ENCODE measurements around the gene MINDY4.

Gene MINDY4

GRCh38 chr7:30866939-30867338 is 95.7 kb downstream of the MINDY4 start:
- no peaks in the 10 kb centered on the region for H3K4me1 Mint-ChIP-seq (ENCODE audit: low read depth)

DNA sequence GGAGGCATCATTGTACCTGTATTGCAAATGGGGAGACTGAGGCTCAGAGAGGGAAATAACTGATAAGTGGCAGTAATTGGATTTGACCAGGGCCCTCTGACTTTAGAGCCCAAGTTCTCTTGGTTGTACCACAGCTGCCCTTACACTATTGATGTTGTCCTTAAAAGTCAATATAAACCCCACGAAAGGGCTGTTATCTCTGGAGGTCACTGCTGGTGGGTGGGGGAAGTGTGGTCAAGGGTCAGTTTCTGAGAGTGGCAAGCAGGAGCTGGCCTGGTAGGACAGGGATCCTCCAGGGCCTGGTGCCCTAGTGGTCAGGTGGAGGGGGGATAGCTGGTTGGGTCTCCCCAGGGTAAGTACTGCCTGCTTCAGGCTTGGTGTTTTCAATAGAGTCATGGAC is 96.3 kb downstream of the MINDY4 start:
- H3K9me3 Mint-ChIP-seq: no peaks in the 10 kb centered on the region
- H3K4me3 Mint-ChIP-seq: no peak overlapping the region
- no peaks in the 10 kb centered on the region for H3K27me3 Mint-ChIP-seq (ENCODE audit: low read depth)
- no peak overlapping the region for H3K27ac Mint-ChIP-seq
- H3K36me3 Mint-ChIP-seq (ENCODE audit: low read depth): no peaks in the 10 kb centered on the region
- no peaks in the 10 kb centered on the region for H3K4me1 Mint-ChIP-seq (ENCODE audit: low read depth)

More at GRCh38 chr7:30866939-30867338, 95.7 kb downstream of the MINDY4 start:
- Mint-ChIP-seq H3K27ac (no peak overlapping the region), H3K9me3 (no peaks in the 10 kb centered on the region), H3K4me3 (no peak overlapping the region), H3K36me3 (ENCODE audit: low read depth) (no peaks in the 10 kb centered on the region), H3K27me3 (ENCODE audit: low read depth) (no peaks in the 10 kb centered on the region)

GRCh38 chr7:30869794-30870611 is 98.8 kb downstream of the MINDY4 start:
- H3K27ac Mint-ChIP-seq: no peak overlapping the region
- H3K36me3 Mint-ChIP-seq (ENCODE audit: low read depth): no peaks in the 10 kb centered on the region
- H3K9me3 Mint-ChIP-seq: no peaks in the 10 kb centered on the region
- no peak overlapping the region for H3K4me3 Mint-ChIP-seq
- no peaks in the 10 kb centered on the region for H3K4me1 Mint-ChIP-seq (ENCODE audit: low read depth)
- H3K27me3 Mint-ChIP-seq (ENCODE audit: low read depth): no peaks in the 10 kb centered on the region

DNA sequence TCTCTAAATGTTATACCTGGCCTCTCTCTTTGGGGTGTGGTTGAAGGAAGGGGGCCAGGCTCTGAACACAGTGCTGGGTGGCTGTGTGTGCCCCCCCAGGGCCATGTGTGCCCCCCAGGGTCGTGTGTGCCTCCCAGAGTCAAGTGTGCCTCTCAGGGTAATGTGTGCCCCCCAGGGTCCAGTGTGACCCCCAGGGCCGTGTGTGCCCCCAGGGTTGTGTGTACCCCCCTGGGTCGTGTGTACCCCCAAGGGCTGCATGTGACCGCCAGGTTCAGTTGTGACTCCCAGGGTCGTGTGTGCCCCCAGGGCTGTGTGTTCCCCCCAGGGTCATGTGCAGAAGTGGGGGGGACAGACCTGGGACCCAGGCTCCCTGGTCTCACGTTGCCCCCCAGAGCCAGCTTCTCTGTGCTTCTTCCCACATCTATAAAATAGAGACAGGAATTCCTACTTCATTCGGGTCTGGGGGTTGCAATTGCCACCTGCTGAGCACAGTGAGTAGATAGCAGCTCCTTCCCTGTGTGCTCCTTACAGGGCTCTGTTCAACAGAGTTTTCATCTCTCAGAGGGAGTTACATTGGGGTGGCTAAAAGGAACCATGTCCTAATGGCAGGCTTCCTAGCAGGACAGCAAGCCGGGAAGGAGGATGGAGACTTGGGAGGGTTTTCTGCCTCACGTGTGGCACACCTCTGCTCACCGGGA is 99.8 kb downstream of the MINDY4 start:
- H3K36me3 Mint-ChIP-seq (ENCODE audit: low read depth): no peaks in the 10 kb centered on the region

DNA sequence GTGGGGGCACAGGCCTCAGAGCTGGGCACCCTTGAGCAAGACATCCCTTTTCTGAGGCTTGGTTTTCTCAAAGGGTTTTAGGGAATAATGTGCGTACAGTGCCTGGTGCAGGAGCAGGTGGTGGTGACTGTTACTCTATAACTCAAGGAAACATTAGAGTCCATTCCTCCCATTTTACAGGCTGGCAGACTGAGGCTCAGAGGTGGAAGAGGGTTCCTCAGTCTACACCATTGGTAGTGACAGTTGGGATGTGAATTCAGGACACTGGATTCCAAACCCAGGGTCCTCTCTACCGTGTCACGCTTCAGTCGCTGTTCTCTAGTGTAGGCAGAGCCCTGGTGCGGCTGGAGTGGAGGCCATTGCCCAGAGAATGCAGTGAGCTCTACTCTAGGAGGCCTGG is 100.4 kb downstream of the MINDY4 start:
- no peaks in the 10 kb centered on the region for H3K9me3 Mint-ChIP-seq
- no peak overlapping the region for H3K27ac Mint-ChIP-seq
- no peaks in the 10 kb centered on the region for H3K36me3 Mint-ChIP-seq (ENCODE audit: low read depth)
- no peaks in the 10 kb centered on the region for H3K4me1 Mint-ChIP-seq (ENCODE audit: low read depth)
- no peak overlapping the region for H3K4me3 Mint-ChIP-seq
- H3K27me3 Mint-ChIP-seq (ENCODE audit: low read depth): no peaks in the 10 kb centered on the region

More for the DNA sequence above, 99.8 kb downstream of the MINDY4 start:
- Mint-ChIP-seq H3K4me1 (ENCODE audit: low read depth) (no peaks in the 10 kb centered on the region), H3K27me3 (ENCODE audit: low read depth) (no peaks in the 10 kb centered on the region), H3K4me3 (no peak overlapping the region), H3K27ac (no peak overlapping the region), H3K9me3 (no peaks in the 10 kb centered on the region)

DNA sequence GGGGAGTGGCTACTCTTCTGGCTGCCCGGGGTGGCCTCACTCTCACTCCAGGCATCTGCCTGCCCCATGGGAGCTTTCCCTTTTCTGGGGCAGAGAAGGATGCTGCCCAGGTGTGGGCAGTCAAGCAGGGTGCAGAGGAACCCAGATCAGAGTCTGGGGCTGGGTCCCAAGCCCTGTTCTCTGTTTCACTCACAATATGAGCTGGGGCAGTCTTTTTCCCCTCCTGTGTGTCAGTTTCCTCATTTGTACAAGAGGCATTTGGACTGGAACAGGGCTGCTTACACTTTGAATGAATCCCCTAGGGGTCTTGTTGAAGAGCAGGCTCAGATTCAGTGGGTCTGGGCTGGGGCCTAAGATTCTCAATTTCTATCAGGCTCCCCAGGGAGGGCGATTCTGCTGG is 102.0 kb downstream of the MINDY4 start:
- Mint-ChIP-seq H3K36me3 (ENCODE audit: low read depth) (no peaks in the 10 kb centered on the region), H3K9me3 (no peaks in the 10 kb centered on the region), H3K4me1 (ENCODE audit: low read depth) (no peaks in the 10 kb centered on the region), H3K27ac (no peak overlapping the region), H3K27me3 (ENCODE audit: low read depth) (no peaks in the 10 kb centered on the region), H3K4me3 (no peak overlapping the region)

GRCh38 chr7:30873656-30874055 is 102.4 kb downstream of the MINDY4 start:
- Mint-ChIP-seq H3K36me3 (ENCODE audit: low read depth) (no peaks in the 10 kb centered on the region), H3K4me3 (no peak overlapping the region), H3K27me3 (ENCODE audit: low read depth) (no peaks in the 10 kb centered on the region), H3K9me3 (no peaks in the 10 kb centered on the region), H3K4me1 (ENCODE audit: low read depth) (no peaks in the 10 kb centered on the region), H3K27ac (no peak overlapping the region)

- H3K4me3 Mint-ChIP-seq: no peak overlapping the region
- H3K9me3 Mint-ChIP-seq: no peaks in the 10 kb centered on the region
- no peaks in the 10 kb centered on the region for H3K4me1 Mint-ChIP-seq (ENCODE audit: low read depth)
- H3K27me3 Mint-ChIP-seq (ENCODE audit: low read depth): peaks cover 3% of the 10 kb centered on the region
- H3K27ac Mint-ChIP-seq: no peak overlapping the region
- no peaks in the 10 kb centered on the region for H3K36me3 Mint-ChIP-seq (ENCODE audit: low read depth)
Measured at GRCh38 chr7:30874656-30875302, 103.6 kb downstream of the MINDY4 start.

DNA sequence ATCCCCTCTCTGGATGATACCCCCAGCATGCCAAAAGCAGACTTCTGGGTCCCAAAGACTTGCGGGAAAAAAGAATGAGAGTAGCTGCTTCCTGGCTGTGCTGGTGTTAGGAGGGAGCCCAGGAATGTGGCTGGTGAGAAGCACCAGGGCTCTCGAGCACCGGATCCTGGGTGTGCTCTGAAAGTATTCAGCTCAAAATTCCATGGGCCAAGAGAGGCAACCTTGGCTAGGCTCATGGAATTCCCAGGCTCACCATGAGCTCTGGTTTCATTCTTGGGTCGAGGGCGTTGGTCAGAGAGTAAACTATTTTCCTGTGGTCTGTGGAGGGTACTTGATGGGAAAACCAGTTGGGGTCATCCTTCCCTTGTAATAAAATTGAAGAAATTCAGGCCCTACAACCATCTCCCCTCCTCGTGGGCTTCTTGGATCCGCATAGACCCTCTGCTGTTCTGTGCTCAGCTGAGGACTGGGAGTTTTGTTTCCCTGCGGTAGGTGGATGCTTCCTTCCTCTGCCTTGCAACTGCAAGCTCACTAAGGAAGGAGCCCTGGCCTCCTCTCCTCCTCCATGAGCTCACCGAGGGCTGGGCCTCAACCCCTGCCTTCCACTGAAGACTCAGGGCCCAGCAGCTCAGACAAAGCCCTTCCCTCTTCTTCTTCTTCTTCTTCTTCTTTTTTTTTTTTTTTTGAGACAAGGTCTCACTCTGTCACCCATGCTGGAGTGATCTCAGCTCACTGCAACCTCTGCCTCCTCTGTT is 106.0 kb downstream of the MINDY4 start:
- Mint-ChIP-seq H3K9me3 (no peaks in the 10 kb centered on the region), H3K4me1 (ENCODE audit: low read depth) (no peaks in the 10 kb centered on the region), H3K27ac (no peak overlapping the region), H3K4me3 (no peak overlapping the region), H3K36me3 (ENCODE audit: low read depth) (no peaks in the 10 kb centered on the region), H3K27me3 (ENCODE audit: low read depth) (peaks cover 4% of the 10 kb centered on the region)

- H3K27me3 Mint-ChIP-seq (ENCODE audit: low read depth): peaks cover 4% of the 10 kb centered on the region
- no peak overlapping the region for H3K27ac Mint-ChIP-seq
- no peaks in the 10 kb centered on the region for H3K4me1 Mint-ChIP-seq (ENCODE audit: low read depth)
- no peaks in the 10 kb centered on the region for H3K36me3 Mint-ChIP-seq (ENCODE audit: low read depth)
- no peaks in the 10 kb centered on the region for H3K9me3 Mint-ChIP-seq
- no peak overlapping the region for H3K4me3 Mint-ChIP-seq
Measured at GRCh38 chr7:30877993-30878392, 106.8 kb downstream of the MINDY4 start.

DNA sequence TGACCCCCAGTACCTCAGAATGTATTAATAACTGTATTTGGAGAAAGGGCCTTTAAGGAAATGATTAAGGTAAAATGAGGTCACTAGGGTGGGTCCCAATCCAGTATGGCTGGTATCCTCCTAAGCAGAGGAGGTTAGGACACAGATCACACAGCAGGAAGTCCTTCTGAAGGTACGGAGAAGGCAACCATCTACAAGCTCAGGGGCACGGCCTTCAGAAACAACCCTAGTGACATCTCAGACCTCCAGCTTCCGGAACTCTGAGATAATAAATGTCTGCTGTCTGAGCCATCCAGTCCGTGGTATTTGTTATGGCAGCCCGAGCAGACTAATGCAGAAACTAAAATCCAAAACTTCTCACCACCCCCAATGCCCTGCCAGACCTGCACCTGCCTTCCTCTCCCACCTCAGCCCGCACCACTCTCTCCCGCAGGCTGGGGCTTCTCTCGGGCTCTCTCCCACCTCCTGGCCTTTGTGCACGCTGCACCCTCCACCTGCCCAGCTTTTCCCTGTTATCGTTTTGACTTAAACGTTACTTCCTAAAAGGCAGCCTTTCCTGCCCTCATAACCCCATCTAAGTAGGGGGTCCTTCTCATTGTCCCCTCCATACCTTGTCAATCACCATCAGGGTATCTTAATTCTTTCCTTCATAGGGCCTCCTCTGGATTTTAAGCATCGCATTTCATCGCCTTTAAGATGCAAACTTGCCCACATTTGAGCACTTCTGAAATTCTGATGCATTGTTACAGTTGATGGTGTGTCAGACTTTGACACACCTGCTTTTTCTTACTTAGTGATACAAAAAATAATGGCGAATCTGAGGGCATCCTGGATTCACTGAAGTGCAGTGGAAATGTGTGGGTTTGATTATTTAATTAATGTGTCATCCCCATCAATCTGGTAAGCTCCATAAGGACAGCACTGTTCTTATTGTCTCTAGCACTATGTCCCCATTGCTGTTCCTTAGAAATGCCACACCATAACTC is 108.2 kb downstream of the MINDY4 start:
- Mint-ChIP-seq H3K36me3 (ENCODE audit: low read depth) (no peaks in the 10 kb centered on the region), H3K9me3 (no peaks in the 10 kb centered on the region), H3K27me3 (ENCODE audit: low read depth) (peaks cover 4% of the 10 kb centered on the region), H3K4me3 (no peak overlapping the region), H3K4me1 (ENCODE audit: low read depth) (no peaks in the 10 kb centered on the region), H3K27ac (no peak overlapping the region)

DNA sequence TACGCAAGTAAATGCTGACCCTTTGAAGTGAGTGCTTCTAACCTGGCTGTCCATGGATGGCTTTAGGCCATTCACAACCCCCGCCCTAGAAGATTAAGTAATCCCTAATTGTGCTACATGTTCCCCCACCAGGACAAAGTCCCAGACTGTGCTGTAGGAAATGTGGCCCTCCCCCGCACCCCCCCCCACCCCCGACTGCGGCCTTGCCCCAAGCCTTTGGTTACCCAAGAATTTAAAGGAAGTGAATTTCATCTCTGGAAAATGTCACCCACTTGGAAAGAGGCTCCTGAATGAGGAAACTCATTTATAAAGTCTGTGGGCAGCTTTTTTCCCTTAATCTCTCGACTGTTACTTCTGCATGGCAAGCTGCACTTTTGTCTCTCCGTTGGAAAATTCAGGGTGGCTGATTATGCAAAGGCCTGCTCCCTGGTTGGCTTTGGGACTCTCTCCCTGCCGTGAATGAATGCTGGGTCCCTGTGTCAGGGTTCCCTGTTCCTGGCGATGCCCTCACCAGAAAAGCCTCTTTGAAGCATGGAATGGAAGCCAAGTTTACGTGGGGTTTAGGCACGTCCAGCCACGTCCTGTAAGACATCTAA is 109.0 kb downstream of the MINDY4 start:
- no peaks in the 10 kb centered on the region for H3K9me3 Mint-ChIP-seq
- no peaks in the 10 kb centered on the region for H3K36me3 Mint-ChIP-seq (ENCODE audit: low read depth)
- H3K27ac Mint-ChIP-seq: no peak overlapping the region
- no peaks in the 10 kb centered on the region for H3K4me1 Mint-ChIP-seq (ENCODE audit: low read depth)
- H3K27me3 Mint-ChIP-seq (ENCODE audit: low read depth): peaks cover 4% of the 10 kb centered on the region
- H3K4me3 Mint-ChIP-seq: no peak overlapping the region

- H3K4me3 Mint-ChIP-seq: no peak overlapping the region
- H3K4me1 Mint-ChIP-seq (ENCODE audit: low read depth): no peaks in the 10 kb centered on the region
- H3K9me3 Mint-ChIP-seq: no peaks in the 10 kb centered on the region
- peaks cover 4% of the 10 kb centered on the region for H3K27me3 Mint-ChIP-seq (ENCODE audit: low read depth)
- H3K27ac Mint-ChIP-seq: no peak overlapping the region
- H3K36me3 Mint-ChIP-seq (ENCODE audit: low read depth): no peaks in the 10 kb centered on the region
Measured at GRCh38 chr7:30880941-30881340, 109.7 kb downstream of the MINDY4 start.
